Liver (tissue), 9 donors: ENCODE measurements around the gene SAMD4B. TPM values are rescaled to one million over a fixed set of nuclear protein-coding genes. Genes with fewer than 3 reads are reported as not detected.

Experiments used
- DNase-seq: peaks from one replicate; pipeline ENCODE4 v3.0.0-alpha.2; 2017; ENCODE audit warnings: low spot score
- H3K27ac ChIP-seq, 2 donors: one replicate each; pipeline ENCODE4 v1.7.0; 2013; ENCODE audit warnings: inconsistent platforms in 2 of 2, low read length in 2 of 2, control low read depth in 1 of 2, low read depth in 1 of 2, mild to moderate bottlenecking in 1 of 2
- H3K27me3 ChIP-seq, 4 donors: one replicate each; pipeline versions ENCODE4 v1.6.1 to v1.7.0; 2013; ENCODE audit warnings: low read length in 3 of 4, inconsistent platforms in 1 of 4, mild to moderate bottlenecking in 1 of 4, moderate library complexity in 1 of 4; ENCODE audit not compliant: control insufficient read depth in 4 of 4, insufficient read depth in 4 of 4
- H3K36me3 ChIP-seq, 4 donors: one replicate each; pipeline versions ENCODE4 v1.6.1 to v1.7.0; 2013; ENCODE audit warnings: low read length in 3 of 4, mild to moderate bottlenecking in 3 of 4, low read depth in 1 of 4, moderate library complexity in 1 of 4; ENCODE audit not compliant: control insufficient read depth in 4 of 4, insufficient read depth in 3 of 4
- H3K4me1 ChIP-seq, 4 donors: one replicate each; pipeline versions ENCODE4 v1.6.1 to v1.7.0; 2013; ENCODE audit warnings: low read length in 3 of 4, mild to moderate bottlenecking in 3 of 4, moderate library complexity in 1 of 4; ENCODE audit not compliant: control insufficient read depth in 4 of 4, insufficient read depth in 4 of 4
- H3K4me3 ChIP-seq, 3 donors: one replicate each; pipeline versions ENCODE4 v1.6.1 to v1.7.0; 2013; ENCODE audit warnings: low read length in 3 of 3, control low read depth in 1 of 3, low read depth in 1 of 3, mild to moderate bottlenecking in 1 of 3
- H3K9ac ChIP-seq, 2 donors: one replicate each; pipeline ENCODE4 v1.7.0; 2013; ENCODE audit warnings: low read length in 2 of 2, mild to moderate bottlenecking in 2 of 2, moderate library complexity in 2 of 2, control low read depth in 1 of 2, low read depth in 1 of 2
- H3K9me3 ChIP-seq, 4 donors: one replicate each; pipeline versions ENCODE4 v1.6.1 to v1.7.0; 2013; ENCODE audit warnings: low read length in 3 of 4; ENCODE audit not compliant: control insufficient read depth in 4 of 4
- ATF3 ChIP-seq: IDR thresholded peaks from 2 replicates; pipeline ENCODE4 v1.6.1; 2016; ENCODE audit warnings: antibody characterized with exemption
- CTCF ChIP-seq: fragments of 150-350 bp; IDR thresholded peaks from 2 replicates; pipeline ENCODE4 v1.5.1; 2017; ENCODE audit warnings: improper control_type of control experiment, low read depth, low read length; ENCODE audit not compliant: missing input control
- FOXA1 ChIP-seq: IDR thresholded peaks from 2 replicates; pipeline ENCODE4 v1.6.1; 2016; ENCODE audit warnings: antibody characterized with exemption
- FOXA2 ChIP-seq: IDR thresholded peaks from 2 replicates; pipeline ENCODE4 v1.6.1; 2016; ENCODE audit warnings: antibody characterized with exemption
- GABPA ChIP-seq, 2 donors: IDR thresholded peaks in 1 of 2; conservative IDR thresholded peaks in 1 of 2; 2 replicates each; pipeline ENCODE4 v1.6.1; 2016; ENCODE audit warnings: antibody characterized with exemption in 2 of 2, mild to moderate bottlenecking in 1 of 2, moderate library complexity in 1 of 2
- HNF4A ChIP-seq, 2 donors: conservative IDR thresholded peaks; 2 replicates each; pipeline ENCODE4 v1.6.1; 2016; ENCODE audit warnings: antibody characterized with exemption in 2 of 2, mild to moderate bottlenecking in 2 of 2
- HNF4G ChIP-seq: IDR thresholded peaks from 2 replicates; pipeline ENCODE4 v1.6.1; 2016; ENCODE audit warnings: antibody characterized with exemption
- JUND ChIP-seq, 2 donors: IDR thresholded peaks; 2 replicates each; pipeline ENCODE4 v1.6.1; 2016; ENCODE audit warnings: antibody characterized with exemption in 2 of 2
- MAX ChIP-seq: IDR thresholded peaks from 2 replicates; pipeline ENCODE4 v1.6.1; 2016; ENCODE audit warnings: antibody characterized with exemption
- NR2F2 ChIP-seq: IDR thresholded peaks from 2 replicates; pipeline ENCODE4 v1.6.1; 2016; ENCODE audit warnings: antibody characterized with exemption
- RAD21 ChIP-seq, 2 donors: IDR thresholded peaks; 2 replicates each; pipeline ENCODE4 v1.6.1; 2016; ENCODE audit warnings: antibody characterized with exemption in 2 of 2, mild to moderate bottlenecking in 2 of 2
- REST ChIP-seq: IDR thresholded peaks from 2 replicates; pipeline ENCODE4 v1.6.1; 2016; ENCODE audit warnings: antibody characterized with exemption, mild to moderate bottlenecking
- RXRA ChIP-seq, 2 donors: IDR thresholded peaks; 2 replicates each; pipeline ENCODE4 v1.6.1; 2017 to 2018; ENCODE audit warnings: antibody characterized with exemption in 2 of 2, mild to moderate bottlenecking in 1 of 2
- SP1 ChIP-seq: IDR thresholded peaks from 2 replicates; pipeline ENCODE4 v1.6.1; 2018; ENCODE audit warnings: antibody characterized with exemption, mild to moderate bottlenecking
- TAF1 ChIP-seq: conservative IDR thresholded peaks from 2 replicates; pipeline ENCODE4 v1.6.1; 2016; ENCODE audit warnings: antibody characterized with exemption, mild to moderate bottlenecking
- YY1 ChIP-seq: IDR thresholded peaks from 2 replicates; pipeline ENCODE4 v1.6.1; 2016; ENCODE audit warnings: antibody characterized with exemption, mild to moderate bottlenecking
- WGBS: extraction: QIAGEN DNeasy Blood & Tissue Kit; methylation state at CpG from one replicate; pipeline ENCODE4 v1.1.7; 2013; 5-methylcytosine and 5-hydroxymethylcytosine counted together
- polyA plus RNA-seq, 2 donors: library from polyadenylated mRNA; stranded (reverse) in 1 of 2; unstranded in 1 of 2; fragments of 200-250 nt in 1 of 2; fragments of >200 nt in 1 of 2; fragmentation: Nextera tagmentation in 1 of 2; extraction: Ambion mirVana in 1 of 2; gene quantifications; one replicate each; pipeline versions ENCODE4 v1.2.1 to v1.2.3, GENCODE V29; 2013 to 2015
- total RNA-seq, 2 donors: library from RNA; depleted of rRNA; stranded (reverse); fragments of >200 nt; gene quantifications; one replicate each; pipeline ENCODE4 v1.2.3, GENCODE V29; 2014
- donor health status: healthy.
- donor health status: healthy.
- donor health status: healthy.
- donor health status: healthy.
- donor health status: healthy.

The SAMD4B gene
- total and polyA plus RNA-seq, 4 donors = 17.3 to 39.4 (median 30.5) TPM

- TF ChIP-seq CTCF (no peak), HNF4G (no peak), NR2F2 (no peak), MAX (no peak), RXRA (IDR thresholded peaks at IDR 0.05) (no peak)
Observed at GRCh38 chr19:39341129-39341718, 997 bp upstream of the SAMD4B start.

GRCh38 chr19:39342647-39343305 lies 555 bp downstream of the SAMD4B start:
- TF ChIP-seq REST (no peak), MAX (no peak), RXRA (IDR thresholded peaks at IDR 0.05) (no peak), YY1 (no peak), SP1 (no peak)
- Histone ChIP-seq H3K9ac (peak overlapping the region; percentile 76 to 80), H3K4me3 (peak overlapping the region; percentile 62 to 91 (median 67)), H3K27me3 (no peaks in the 10 kb centered on the region), H3K4me1 (peaks cover 5 to 29% (median 16%) of the 10 kb centered on the region in 4 donors), H3K36me3 (peaks cover 0 to 4% (median 0%) of the 10 kb centered on the region in 4 donors), H3K27ac (peak overlapping the region; percentile 64 to 70), H3K9me3 (no peaks in the 10 kb centered on the region)
- WGBS = 2% methylated on average over 51 of the region's 51 CpGs
- peak; percentile 52 for DNase-seq

More at GRCh38 chr19:39341129-39341718, 997 bp upstream of the SAMD4B start:
- H3K4me3 ChIP-seq = peak overlapping the region; percentile 40 to 99 (median 72)
- DNase-seq = no peak
- peak overlapping the region; percentile 81 to 82 for H3K27ac ChIP-seq
- 5% methylated on average over 17 of the region's 17 CpGs for WGBS
- H3K36me3 ChIP-seq = peaks cover 0 to 4% (median 0%) of the 10 kb centered on the region in 4 donors
- H3K27me3 ChIP-seq = no peaks in the 10 kb centered on the region
- no peaks in the 10 kb centered on the region for H3K9me3 ChIP-seq
- peak overlapping the region; percentile 77 to 97 for H3K9ac ChIP-seq
- H3K4me1 ChIP-seq = peaks cover 5 to 29% (median 16%) of the 10 kb centered on the region in 4 donors

- H3K9ac ChIP-seq = no peak overlapping the region
- WGBS = 84% methylated on average over 1 of the region's 1 CpG
- H3K36me3 ChIP-seq = peaks cover 0 to 15% (median 2%) of the 10 kb centered on the region in 4 donors
- no peak overlapping the region for H3K4me3 ChIP-seq
- no peaks in the 10 kb centered on the region for H3K27me3 ChIP-seq
- DNase-seq = no peak
- peaks cover under 1 to 21% (median 11%) of the 10 kb centered on the region in 4 donors for H3K4me1 ChIP-seq
- no peaks in the 10 kb centered on the region for H3K9me3 ChIP-seq
- no peak overlapping the region for H3K27ac ChIP-seq
- TF ChIP-seq FOXA2 (no peak), CTCF (no peak), GABPA (IDR thresholded peaks at IDR 0.05 in 1 of 2, conservative IDR thresholded peaks at IDR 0.05 in 1 of 2) (no peak), TAF1 (no peak), YY1 (no peak), MAX (no peak), ATF3 (no peak), SP1 (no peak), RAD21 (IDR thresholded peaks at IDR 0.05) (no peak), HNF4A (conservative IDR thresholded peaks at IDR 0.05) (no peak), HNF4G (no peak), FOXA1 (no peak), NR2F2 (no peak), JUND (IDR thresholded peaks at IDR 0.05) (no peak)
Observed at GRCh38 chr19:39345956-39346355, 3.7 kb downstream of the SAMD4B start.
